ENCODE results near the gene CAMK1D.

- no peak for TF ChIP-seq POLR2A (IDR thresholded peaks at IDR 0.05)
- TF ChIP-seq CTCF (IDR thresholded peaks at IDR 0.05): no peak
Observed at GRCh38 chr10:12838995-12839927, 489.9 kb downstream of the CAMK1D start.
